Measurements from ENCODE around the gene PEX5L.

GRCh38 chr3:179861292-179861691, 175.4 kb downstream of the PEX5L start:
- TF ChIP-seq, protein P1, sequence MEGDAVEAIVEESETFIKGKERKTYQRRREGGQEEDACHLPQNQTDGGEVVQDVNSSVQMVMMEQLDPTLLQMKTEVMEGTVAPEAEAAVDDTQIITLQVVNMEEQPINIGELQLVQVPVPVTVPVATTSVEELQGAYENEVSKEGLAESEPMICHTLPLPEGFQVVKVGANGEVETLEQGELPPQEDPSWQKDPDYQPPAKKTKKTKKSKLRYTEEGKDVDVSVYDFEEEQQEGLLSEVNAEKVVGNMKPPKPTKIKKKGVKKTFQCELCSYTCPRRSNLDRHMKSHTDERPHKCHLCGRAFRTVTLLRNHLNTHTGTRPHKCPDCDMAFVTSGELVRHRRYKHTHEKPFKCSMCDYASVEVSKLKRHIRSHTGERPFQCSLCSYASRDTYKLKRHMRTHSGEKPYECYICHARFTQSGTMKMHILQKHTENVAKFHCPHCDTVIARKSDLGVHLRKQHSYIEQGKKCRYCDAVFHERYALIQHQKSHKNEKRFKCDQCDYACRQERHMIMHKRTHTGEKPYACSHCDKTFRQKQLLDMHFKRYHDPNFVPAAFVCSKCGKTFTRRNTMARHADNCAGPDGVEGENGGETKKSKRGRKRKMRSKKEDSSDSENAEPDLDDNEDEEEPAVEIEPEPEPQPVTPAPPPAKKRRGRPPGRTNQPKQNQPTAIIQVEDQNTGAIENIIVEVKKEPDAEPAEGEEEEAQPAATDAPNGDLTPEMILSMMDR (IDR thresholded peaks at IDR 0.05) = no peak
- no peak for TF ChIP-seq POLR2A (IDR thresholded peaks at IDR 0.05)
